ENCODE data around the gene XNDC1N. TPM values are rescaled to one million over a fixed set of nuclear protein-coding genes. Genes with fewer than 3 reads are reported as not detected.
"Not testable (repeated sequence)": the region's sequence is repeated elsewhere in the genome, so short reads cannot be mapped to it uniquely, and the experiment has no call there.

The XNDC1N gene
- total and polyA plus RNA-seq, 9 of the 15 experiments (the other 6 are each of a cell fraction or from before 2014, with no cell fraction given), result 6.8 to 11.4 (median 9.7) TPM

DNA sequence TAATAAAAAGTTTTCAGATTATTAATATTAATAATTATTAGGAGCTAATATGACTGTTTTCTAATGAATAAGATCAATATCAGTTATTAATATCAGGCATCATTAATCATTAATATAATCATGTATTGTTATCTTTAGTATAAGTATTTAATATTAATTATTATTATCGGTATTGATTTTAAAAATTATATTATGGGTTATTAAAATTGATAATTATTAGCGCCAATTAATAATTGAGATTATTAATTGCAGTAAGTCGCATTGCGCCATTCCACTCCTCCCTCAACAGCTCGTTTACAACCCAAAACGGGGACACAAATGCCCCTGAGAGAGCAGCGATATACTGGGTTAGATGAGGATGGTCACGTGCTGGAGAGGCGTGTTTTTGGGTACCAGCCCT, 20.2 kb downstream of the XNDC1N start (continued):
- peak; percentile 64; the same call in 1 of the 2 replicates for TF ChIP-seq SAFB (IDR thresholded peaks at IDR 0.05; ENCODE audit: borderline replicate concordance, low read depth, low read length)

DNA sequence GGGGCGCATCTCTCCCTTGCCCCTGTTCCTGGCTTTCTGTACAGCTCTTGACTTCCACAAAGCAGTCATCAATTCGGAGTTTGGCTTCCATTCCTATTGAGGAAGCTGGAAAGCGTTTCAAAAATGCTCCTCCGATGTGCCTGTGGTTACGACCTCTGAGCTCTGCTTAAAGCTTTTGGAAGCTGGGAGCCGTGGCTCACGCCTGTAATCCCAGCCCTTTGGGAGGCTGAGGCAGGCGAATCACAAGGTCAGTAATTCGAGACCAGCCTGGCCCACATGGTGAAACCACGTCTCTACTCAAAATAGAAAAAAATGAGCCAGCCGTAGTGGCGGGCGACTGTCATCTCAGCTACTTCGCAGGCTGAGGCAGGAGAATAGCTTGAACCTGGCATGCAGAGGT, 27.3 kb downstream of the XNDC1N start:
- H3K27me3 ChIP-seq (ENCODE audit: control insufficient read depth in 2 of 2, insufficient read depth in 2 of 2, low read length in 2 of 2); H4K20me1 ChIP-seq (replicated peaks; ENCODE audit: control insufficient read depth, insufficient read depth, low read length); BruUV-seq (replicated peaks); intact Hi-C loops (cut with micrococcal nuclease); CTCF ChIA-PET (ENCODE audit: low intra/inter-chr PET ratio); H3K36me3 ChIP-seq (ENCODE audit: control insufficient read depth, insufficient read depth, low read length); H3K9me3 ChIP-seq (replicated peaks; ENCODE audit: control insufficient read depth, insufficient read depth, low read depth, low read length); H3K27ac ChIP-seq (ENCODE audit: extremely low read depth, low read depth, low read length); H3K4me1 ChIP-seq (replicated peaks in 1 of 2; ENCODE audit: control insufficient read depth in 2 of 2, insufficient read depth in 2 of 2, low read length in 2 of 2); H3K4me2 ChIP-seq (ENCODE audit: insufficient read depth, low read length); in situ Hi-C loops (cut with MboI); DNase-seq (ENCODE audit: extremely low read depth in 1 of 4, low spot score in 3 of 4); H3K9ac ChIP-seq (ENCODE audit: insufficient read depth in 1 of 2, low read depth in 2 of 2, low read length in 2 of 2); H3K4me3 ChIP-seq; POLR2A ChIA-PET; FAIRE-seq; H3K79me2 ChIP-seq (ENCODE audit: control insufficient read depth, insufficient read depth, low read length); H3K9me1 ChIP-seq (ENCODE audit: control insufficient read depth, insufficient read depth, low read length); ATAC-seq; H2AFZ ChIP-seq (ENCODE audit: low read depth, low read length): not testable (repeated sequence)
- WGBS (ENCODE audit: insufficient coverage, low coverage, missing lambda C conversion rate), result 51% methylated on average over 14 of the region's 14 CpGs

DNA sequence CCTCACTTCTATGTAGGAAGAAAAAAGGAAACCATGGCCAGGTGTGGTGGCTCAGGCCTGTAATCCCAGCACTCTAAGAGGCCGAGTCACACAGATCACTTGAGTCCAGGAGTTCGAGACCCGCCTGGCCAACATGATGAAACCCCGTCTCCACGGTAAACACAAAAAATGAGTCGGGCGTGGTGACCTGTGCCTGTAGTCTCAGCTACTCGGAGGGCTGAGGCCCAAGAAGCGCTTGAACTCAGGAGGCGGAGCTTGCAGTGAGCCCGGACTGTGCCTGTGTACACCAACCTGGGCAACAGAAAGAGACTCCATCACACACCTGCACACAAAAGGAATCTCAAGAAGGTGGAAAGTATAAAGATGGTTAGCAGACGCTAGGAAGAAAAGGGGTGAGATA, 32.4 kb downstream of the XNDC1N start:
- Histone ChIP-seq H3K27me3 (ENCODE audit: control insufficient read depth in 2 of 2, insufficient read depth in 2 of 2, low read length in 2 of 2) (no peaks in the 10 kb centered on the region), H4K20me1 (replicated peaks; ENCODE audit: control insufficient read depth, insufficient read depth, low read length) (no peaks in the 10 kb centered on the region), H3K9me1 (ENCODE audit: control insufficient read depth, insufficient read depth, low read length) (no peaks in the 10 kb centered on the region), H2AFZ (ENCODE audit: low read depth, low read length) (no peak overlapping the region), H3K4me2 (ENCODE audit: insufficient read depth, low read length) (no peak overlapping the region), H3K27ac (ENCODE audit: extremely low read depth, low read depth, low read length) (no peak overlapping the region), H3K9me3 (replicated peaks; ENCODE audit: control insufficient read depth, insufficient read depth, low read depth, low read length) (peaks cover 4% of the 10 kb centered on the region; the same call in 1 of the 2 replicates), H3K4me1 (replicated peaks in 1 of 2; ENCODE audit: control insufficient read depth in 2 of 2, insufficient read depth in 2 of 2, low read length in 2 of 2) (no peaks in the 10 kb centered on the region), H3K4me3 (no peak overlapping the region), H3K9ac (ENCODE audit: insufficient read depth in 1 of 2, low read depth in 2 of 2, low read length in 2 of 2) (no peak overlapping the region), H3K36me3 (ENCODE audit: control insufficient read depth, insufficient read depth, low read length) (no peaks in the 10 kb centered on the region), H3K79me2 (ENCODE audit: control insufficient read depth, insufficient read depth, low read length) (no peaks in the 10 kb centered on the region)
- in situ Hi-C loops (cut with MboI), result no loop called here
- ATAC-seq (no peak), FAIRE-seq (no peak), DNase-seq (ENCODE audit: extremely low read depth in 1 of 4, low spot score in 3 of 4) (no peak)
- ChIA-PET POLR2A (no interaction called here), CTCF (ENCODE audit: low intra/inter-chr PET ratio) (no interaction called here)
- BruUV-seq (replicated peaks), result no TSS peak
- WGBS (ENCODE audit: insufficient coverage, low coverage, missing lambda C conversion rate), result 71% methylated on average over 12 of the region's 12 CpGs
- TF ChIP-seq RAD21 (CRISPR knock-in tag; conservative IDR thresholded peaks at IDR 0.05 in 1 of 2, IDR thresholded peaks at IDR 0.05 in 1 of 2), result no peak
- intact Hi-C loops (cut with micrococcal nuclease), result no loop called here

DNA sequence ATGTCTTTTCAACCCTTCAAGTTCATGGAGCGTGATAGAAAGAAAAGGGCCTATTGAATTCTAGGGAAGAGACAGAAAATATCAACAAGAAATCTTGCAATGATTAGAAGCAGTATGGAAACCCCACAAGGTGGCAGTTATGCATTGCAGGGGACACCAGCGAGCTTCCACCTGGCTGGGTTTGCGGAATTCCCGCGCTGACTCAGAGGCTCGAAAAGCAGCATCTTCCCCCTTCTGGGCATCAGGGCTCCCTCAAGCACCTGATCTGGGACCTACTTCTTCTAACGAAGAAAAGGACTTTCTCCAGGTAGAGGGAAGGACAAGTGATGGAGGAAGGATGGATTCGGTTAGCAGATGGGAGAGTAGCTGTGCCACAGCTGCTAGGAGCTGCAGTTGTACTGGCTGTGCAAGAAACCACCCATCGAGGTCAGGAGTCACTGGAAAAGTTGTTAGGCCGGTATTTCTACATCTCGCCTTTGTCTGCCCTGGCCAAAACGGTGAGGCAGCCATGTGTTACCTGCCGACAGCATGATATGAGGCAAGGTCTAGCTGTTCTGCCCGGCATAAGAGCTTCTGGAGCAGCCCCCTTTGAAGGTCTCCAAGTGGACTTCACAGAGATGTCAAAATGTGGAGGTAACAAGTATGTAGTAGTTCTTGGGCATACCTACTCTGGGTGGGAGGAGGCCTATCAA, 39.1 kb downstream of the XNDC1N start:
- CTCF ChIA-PET (ENCODE audit: low intra/inter-chr PET ratio); H3K79me2 ChIP-seq (ENCODE audit: control insufficient read depth, insufficient read depth, low read length); FAIRE-seq; BruUV-seq (replicated peaks); H3K36me3 ChIP-seq (ENCODE audit: control insufficient read depth, insufficient read depth, low read length); POLR2A ChIA-PET; H3K4me3 ChIP-seq; H3K4me1 ChIP-seq (replicated peaks in 1 of 2; ENCODE audit: control insufficient read depth in 2 of 2, insufficient read depth in 2 of 2, low read length in 2 of 2); intact Hi-C loops (cut with micrococcal nuclease); H3K4me2 ChIP-seq (ENCODE audit: insufficient read depth, low read length); DNase-seq (ENCODE audit: extremely low read depth in 1 of 4, low spot score in 3 of 4); H4K20me1 ChIP-seq (replicated peaks; ENCODE audit: control insufficient read depth, insufficient read depth, low read length); H3K27ac ChIP-seq (ENCODE audit: extremely low read depth, low read depth, low read length); in situ Hi-C loops (cut with MboI); H3K27me3 ChIP-seq (ENCODE audit: control insufficient read depth in 2 of 2, insufficient read depth in 2 of 2, low read length in 2 of 2); ATAC-seq; H3K9me3 ChIP-seq (replicated peaks; ENCODE audit: control insufficient read depth, insufficient read depth, low read depth, low read length); H2AFZ ChIP-seq (ENCODE audit: low read depth, low read length); H3K9ac ChIP-seq (ENCODE audit: insufficient read depth in 1 of 2, low read depth in 2 of 2, low read length in 2 of 2); H3K9me1 ChIP-seq (ENCODE audit: control insufficient read depth, insufficient read depth, low read length): not testable (repeated sequence)
- 25% methylated on average over 7 of the region's 14 CpGs for WGBS (ENCODE audit: insufficient coverage, low coverage, missing lambda C conversion rate)
